Gastroesophageal sphincter (tissue), 4 donors: ENCODE measurements around the gene MARK3. TPM values are rescaled to one million over a fixed set of nuclear protein-coding genes. Genes with fewer than 3 reads are reported as not detected.
A peak's percentile ranks its signal among the peaks of the same experiment; 100 is the strongest.

Experiments used
- ATAC-seq: fragments of 150-250 bp; one replicate; pipeline ENCODE4 v1.9.1; 2016; ENCODE audit warnings: mild to moderate bottlenecking, moderate library complexity
- H3K27ac ChIP-seq, 4 donors: fragments of 200-600 bp; sonication (generic) in 3 of 4; 1 replicate in 3 of 4; 2 replicates in 1 of 4; pipeline ENCODE4 v1.5.1; 2016 to 2019
- H3K27me3 ChIP-seq: fragments of 200-600 bp; sonication (generic); one replicate; pipeline ENCODE4 v1.5.1; 2019
- H3K36me3 ChIP-seq, 2 donors: fragments of 200-600 bp; sonication (generic); one replicate each; pipeline ENCODE4 v1.5.1; 2019; ENCODE audit warnings: control low read depth in 1 of 2
- H3K4me1 ChIP-seq, 3 donors: fragments of 200-600 bp; sonication (generic); 1 replicate in 2 of 3; 2 replicates in 1 of 3; pipeline ENCODE4 v1.5.1; 2016 to 2019; ENCODE audit warnings: control low read depth in 2 of 3
- H3K4me3 ChIP-seq, 2 donors: fragments of 200-600 bp; sonication (generic); one replicate each; pipeline ENCODE4 v1.5.1; 2019; ENCODE audit warnings: mild to moderate bottlenecking in 1 of 2, moderate library complexity in 1 of 2
- H3K9me3 ChIP-seq, 3 donors: fragments of 200-600 bp; sonication (generic); one replicate each; pipeline ENCODE4 v1.5.1; 2017 to 2019; ENCODE audit warnings: control low read depth in 2 of 3
- CTCF ChIP-seq, 4 experiments: fragments of 200-600 bp in 2 of 4; fragments of 450-650 bp in 2 of 4; sonication (generic) in 1 of 4; IDR thresholded peaks; one replicate each; pipeline ENCODE4 v1.5.1; 2017 to 2019; ENCODE audit warnings: antibody characterized with exemption in 4 of 4, mild to moderate bottlenecking in 2 of 4, moderate library complexity in 2 of 4
- EP300 ChIP-seq: sonication (generic); formaldehyde crosslinking; IDR thresholded peaks from one replicate; pipeline ENCODE4 v1.6.1; 2017; ENCODE audit warnings: antibody characterized with exemption, mild to moderate bottlenecking
- POLR2A ChIP-seq, 2 donors: fragments of 450-650 bp; IDR thresholded peaks; one replicate each; pipeline ENCODE4 v1.6.1; 2017; ENCODE audit warnings: antibody characterized with exemption in 2 of 2, mild to moderate bottlenecking in 2 of 2, moderate library complexity in 1 of 2
- POLR2AphosphoS5 ChIP-seq: sonication (generic); formaldehyde crosslinking; IDR thresholded peaks from one replicate; pipeline ENCODE4 v1.6.1; 2017; ENCODE audit warnings: antibody characterized with exemption
- WGBS, 2 donors: methylation state at CpG; one replicate each; pipeline ENCODE4 v1.1.5; 2018; ENCODE audit warnings: low coverage in 1 of 2; 5-methylcytosine and 5-hydroxymethylcytosine counted together
- total RNA-seq, 4 donors: library from RNA; depleted of rRNA; stranded (reverse); fragments of >200 nt; gene quantifications; one replicate each; pipeline ENCODE4 v1.1.0, GENCODE V29; 2016

MARK3 gene
- total RNA-seq, 4 donors from 2014 or later, result 65.1 to 127 (median 70.4) TPM

- no peak overlapping the region for H3K4me3 ChIP-seq
- ATAC-seq, result no peak
- no peaks in the 10 kb centered on the region for H3K27me3 ChIP-seq
- H3K9me3 ChIP-seq, result no peaks in the 10 kb centered on the region
- H3K4me1 ChIP-seq, result peaks cover 13 to 100% (median 72%) of the 10 kb centered on the region in 3 donors
- no peak for TF ChIP-seq POLR2AphosphoS5
- no peak for TF ChIP-seq CTCF (IDR thresholded peaks at IDR 0.05)
- peak overlapping the region; percentile 12 to 96 (median 94) for H3K27ac ChIP-seq
- H3K36me3 ChIP-seq, result peaks cover 0 to 36% of the 10 kb centered on the region in 2 donors
- WGBS, 2 donors, result no CpG with 5 or more reads among the region's 18 CpGs
Observed at GRCh38 chr14:103537175-103537990, 152.2 kb downstream of the MARK3 start.

- H3K4me1 ChIP-seq, result peaks cover 24 to 100% (median 72%) of the 10 kb centered on the region in 3 donors
- ATAC-seq, result no peak
- H3K36me3 ChIP-seq, result peaks cover 0 to 26% of the 10 kb centered on the region in 2 donors
- TF ChIP-seq CTCF (IDR thresholded peaks at IDR 0.05) (peak in 1 of 4 experiments; percentile 3), POLR2AphosphoS5 (no peak)
- H3K27ac ChIP-seq, result peak overlapping the region; percentile 49 to 96 (median 94)
- H3K9me3 ChIP-seq, result no peaks in the 10 kb centered on the region
- H3K4me3 ChIP-seq, result no peak overlapping the region
- no peaks in the 10 kb centered on the region for H3K27me3 ChIP-seq
- WGBS, 2 donors, result 40% methylated on average over 1 of the region's 30 CpGs; no CpG with 5 or more reads in 1 of the 2 donors
Observed at GRCh38 chr14:103538291-103539055, 153.3 kb downstream of the MARK3 start.

- no peak for ATAC-seq
- no peaks in the 10 kb centered on the region for H3K9me3 ChIP-seq
- 66 to 80% methylated on average over 12 to 13 of the region's 28 CpGs for WGBS, 2 donors
Observed at GRCh38 chr14:103539056-103539825, 154.0 kb downstream of the MARK3 start.

More at GRCh38 chr14:103539056-103539825, 154.0 kb downstream of the MARK3 start:
- H3K4me1 ChIP-seq, result peaks cover 31 to 100% (median 74%) of the 10 kb centered on the region in 3 donors
- no peak overlapping the region for H3K4me3 ChIP-seq
- peaks cover 0 to 19% of the 10 kb centered on the region in 2 donors for H3K36me3 ChIP-seq
- TF ChIP-seq POLR2AphosphoS5 (no peak), POLR2A (IDR thresholded peaks at IDR 0.05) (no peak), CTCF (IDR thresholded peaks at IDR 0.05) (no peak), EP300 (no peak)
- H3K27ac ChIP-seq, result peak overlapping the region; percentile 49 to 96 (median 94)
- no peaks in the 10 kb centered on the region for H3K27me3 ChIP-seq
